SK-N-SH treated with all-trans-retinoic acid at 6 μM for 48 hours (cell line): Measurements from ENCODE around the gene MYCN.

Source experiments
- ARNTL ChIP-seq: fragments of 450-650 bp; formaldehyde crosslinking; IDR thresholded peaks from 2 replicates; pipeline ENCODE4 v1.5.0; 2020; ENCODE audit warnings: low read depth, mild to moderate bottlenecking, moderate library complexity, borderline replicate concordance
- CREB5 ChIP-seq: fragments of 250-450 bp; sonication (Bioruptor Pico); IDR thresholded peaks from 2 replicates; pipeline ENCODE4 v1.5.1; 2020; ENCODE audit warnings: low read depth, mild to moderate bottlenecking, moderate library complexity
- CSRNP3 ChIP-seq: fragments of 250-450 bp; sonication (Bioruptor Pico); IDR thresholded peaks from 2 replicates; pipeline ENCODE4 v1.5.1; 2021; ENCODE audit warnings: mild to moderate bottlenecking, moderate library complexity
- ESRRG ChIP-seq: fragments of 250-450 bp; sonication (Bioruptor Pico); IDR thresholded peaks from 2 replicates; pipeline ENCODE4 v1.6.1; 2021; ENCODE audit warnings: mild to moderate bottlenecking
- PATZ1 ChIP-seq: fragments of 250-450 bp; sonication (Bioruptor Pico); IDR thresholded peaks from 2 replicates; pipeline ENCODE4 v1.8.0; 2020; ENCODE audit warnings: mild to moderate bottlenecking, moderate library complexity, borderline replicate concordance
- PPARA ChIP-seq: fragments of 250-450 bp; sonication (Bioruptor Pico); IDR thresholded peaks from 2 replicates; pipeline ENCODE4 v1.5.0; 2020; ENCODE audit warnings: mild to moderate bottlenecking, borderline replicate concordance
- RARB ChIP-seq: fragments of 250-450 bp; sonication (Bioruptor Pico); IDR thresholded peaks from 2 replicates; pipeline ENCODE4 v1.8.0; 2021; ENCODE audit warnings: mild to moderate bottlenecking, moderate library complexity
- TCF4 ChIP-seq: fragments of 250-450 bp; sonication (Bioruptor Pico); IDR thresholded peaks from 2 replicates; pipeline ENCODE4 v1.8.0; 2021; ENCODE audit warnings: mild to moderate bottlenecking, moderate library complexity, borderline replicate concordance
- ZC3H10 ChIP-seq: fragments of 250-450 bp; sonication (Bioruptor Pico); IDR thresholded peaks from 2 replicates; pipeline ENCODE4 v1.5.1; 2021; ENCODE audit warnings: mild to moderate bottlenecking, moderate library complexity
- ZNF565 ChIP-seq: fragments of 450-650 bp; formaldehyde crosslinking; conservative IDR thresholded peaks from 2 replicates; pipeline ENCODE4 v1.5.0; 2020; ENCODE audit warnings: low read depth, mild to moderate bottlenecking, moderate library complexity
- ZNF8 ChIP-seq: fragments of 450-650 bp; formaldehyde crosslinking; IDR thresholded peaks from 2 replicates; pipeline ENCODE4 v1.5.0; 2020; ENCODE audit warnings: mild to moderate bottlenecking, moderate library complexity

DNA sequence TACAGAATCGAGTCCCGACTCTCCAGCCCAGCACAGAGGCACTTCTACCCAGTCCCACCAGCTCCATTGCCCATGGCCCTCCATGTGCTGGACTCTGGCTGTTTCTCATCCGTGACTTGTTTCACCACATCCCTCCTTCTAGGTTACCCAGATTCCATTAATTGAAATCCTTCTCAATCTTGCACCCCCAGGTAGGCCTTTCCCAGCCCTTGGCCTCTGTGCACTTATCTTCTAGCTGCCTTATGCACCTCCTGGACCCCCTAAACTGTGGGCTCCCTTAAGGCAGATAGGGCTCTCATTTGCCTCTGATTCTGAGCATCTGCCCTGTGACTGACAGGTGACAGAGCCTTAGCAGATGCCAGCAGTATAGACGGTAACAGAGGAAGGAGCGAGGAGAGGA, 9.2 kb downstream of the MYCN start:
- TF ChIP-seq CSRNP3 (CRISPR knock-in tag) (no peak), ESRRG (CRISPR knock-in tag) (no peak), PATZ1 (CRISPR knock-in tag) (no peak), ZNF8 (no peak), ZNF565 (CRISPR knock-in tag) (no peak), TCF4 (CRISPR knock-in tag) (no peak), PPARA (CRISPR knock-in tag) (no peak), ZC3H10 (no peak), ARNTL (no peak), CREB5 (CRISPR knock-in tag) (no peak), RARB (CRISPR knock-in tag) (no peak)
